ENCODE data around the gene KLF9. TPM values are rescaled to one million over a fixed set of nuclear protein-coding genes. Genes with fewer than 3 reads are reported as not detected.

The KLF9 gene
- total RNA-seq, 1 experiment from 2014 or later, result 7.0 TPM

DNA sequence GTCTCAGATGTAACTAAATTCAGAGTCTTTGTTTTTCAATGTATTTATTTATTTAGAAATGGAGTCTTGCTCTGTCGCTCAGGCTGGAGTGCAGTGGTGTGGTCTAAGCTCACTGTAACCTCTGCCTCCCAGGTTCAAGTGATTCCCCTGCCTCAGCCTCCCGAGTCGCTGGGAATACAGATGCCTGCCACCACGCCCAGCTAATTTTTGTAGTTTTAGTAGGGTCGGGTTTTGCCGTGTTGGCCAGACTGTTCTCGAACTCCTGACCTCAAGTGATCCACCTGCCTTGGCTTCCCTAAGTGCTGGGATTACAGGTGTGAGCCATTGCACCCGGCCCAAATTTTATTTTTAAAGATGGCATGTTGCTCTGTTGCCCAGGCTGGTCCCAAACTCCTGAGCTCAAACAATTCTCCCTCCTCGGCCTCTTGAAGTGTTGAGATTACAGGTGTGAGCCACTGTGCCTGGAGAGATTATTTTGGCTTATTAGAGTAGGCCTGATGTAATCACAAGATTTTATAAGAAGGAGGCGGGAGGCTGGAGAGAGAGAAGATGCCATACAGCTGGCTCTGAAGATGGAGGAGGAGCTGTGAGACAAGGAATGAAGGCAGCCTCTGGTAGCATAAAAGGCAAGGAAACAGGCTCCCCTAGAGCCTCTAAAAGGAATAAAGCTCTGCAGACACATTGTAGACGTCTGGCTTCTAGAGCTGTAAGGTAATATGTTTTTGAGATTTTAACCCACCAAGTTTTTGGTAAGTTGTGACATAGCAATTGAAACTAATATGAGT lies 12.9 kb upstream of the KLF9 start:
- DNase-seq, result no peak
- H2AFZ ChIP-seq, result no peak overlapping the region
- H3K27ac ChIP-seq, result no peak overlapping the region
- H3K4me2 ChIP-seq, result no peak overlapping the region
- ChIA-PET POLR2A (ENCODE audit: unreplicated experiment) (interaction anchor here (0.7 kb wide), 1 partner anchor 128 kb away, joined by 3 read pairs; no protein-coding TSS in a partner anchor), CTCF (no interaction called here)
- H3K36me3 ChIP-seq (ENCODE audit: low read depth), result no peaks in the 10 kb centered on the region
- no peaks in the 10 kb centered on the region for H4K20me1 ChIP-seq (ENCODE audit: insufficient read depth)
- intact Hi-C loops (cut with micrococcal nuclease; ENCODE audit: unreplicated experiment), result loop anchor here (10.0 kb wide), 1 partner anchor 147 kb away; no protein-coding TSS in a partner anchor
- TF ChIP-seq CTCF (conservative IDR thresholded peaks at IDR 0.05), result no peak
- TF ChIP-seq EZH2 (IDR thresholded peaks at IDR 0.05; ENCODE audit: low read depth), result no peak
- no TSS peak for BruUV-seq (replicated peaks)
- no peaks in the 10 kb centered on the region for H3K79me2 ChIP-seq (ENCODE audit: low read depth)
- no peaks in the 10 kb centered on the region for H3K4me1 ChIP-seq (replicated peaks; ENCODE audit: insufficient read depth)
- no peak overlapping the region for H3K4me3 ChIP-seq
- no peaks in the 10 kb centered on the region for H3K9me2 ChIP-seq (ENCODE audit: insufficient read depth)
- H3K27me3 ChIP-seq (ENCODE audit: insufficient read depth, low read depth), result no peaks in the 10 kb centered on the region
- no peaks in the 10 kb centered on the region for H3F3A ChIP-seq (ENCODE audit: insufficient read depth, low read depth)
- H3K9me3 ChIP-seq (ENCODE audit: insufficient read depth, low read depth), result no peaks in the 10 kb centered on the region

DNA sequence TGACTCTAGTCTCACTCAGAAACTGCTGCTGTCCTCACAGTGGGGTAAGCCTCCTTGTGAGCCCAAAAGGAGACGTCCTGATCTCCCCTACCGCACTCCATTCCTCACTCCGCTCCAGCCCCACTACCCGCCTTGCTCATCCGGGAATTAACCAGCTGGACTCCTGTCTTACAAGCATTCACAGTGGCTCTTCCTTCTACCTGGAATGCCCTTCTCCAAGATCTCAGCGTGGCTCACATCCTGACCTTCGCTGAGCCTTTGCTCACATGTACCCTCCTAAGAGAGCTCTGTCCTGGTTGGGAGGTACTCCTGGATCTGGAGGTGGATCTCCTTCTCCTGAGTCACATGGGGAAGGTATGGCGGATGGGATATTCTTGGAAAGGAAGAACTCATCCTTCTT lies 10.7 kb upstream of the KLF9 start:
- Histone ChIP-seq H4K20me1 (ENCODE audit: insufficient read depth) (no peaks in the 10 kb centered on the region), H3K4me3 (no peak overlapping the region), H3K9me3 (ENCODE audit: insufficient read depth, low read depth) (no peaks in the 10 kb centered on the region), H3K4me1 (replicated peaks; ENCODE audit: insufficient read depth) (peaks cover 11% of the 10 kb centered on the region), H3K36me3 (ENCODE audit: low read depth) (no peaks in the 10 kb centered on the region), H3F3A (ENCODE audit: insufficient read depth, low read depth) (peaks cover 12% of the 10 kb centered on the region; the same call in 1 of the 2 replicates), H3K27ac (no peak overlapping the region), H3K4me2 (no peak overlapping the region), H3K79me2 (ENCODE audit: low read depth) (no peaks in the 10 kb centered on the region), H2AFZ (no peak overlapping the region), H3K27me3 (ENCODE audit: insufficient read depth, low read depth) (no peaks in the 10 kb centered on the region), H3K9me2 (ENCODE audit: insufficient read depth) (no peaks in the 10 kb centered on the region)
- no peak for DNase-seq
- TF ChIP-seq EZH2 (IDR thresholded peaks at IDR 0.05; ENCODE audit: low read depth) (no peak), CTCF (conservative IDR thresholded peaks at IDR 0.05) (no peak)
- ChIA-PET POLR2A (ENCODE audit: unreplicated experiment) (no interaction called here), CTCF (no interaction called here)
- intact Hi-C loops (cut with micrococcal nuclease; ENCODE audit: unreplicated experiment), result loop anchor here (10.0 kb wide), 1 partner anchor 150 kb away; no protein-coding TSS in a partner anchor
- BruUV-seq (replicated peaks), result no TSS peak

DNA sequence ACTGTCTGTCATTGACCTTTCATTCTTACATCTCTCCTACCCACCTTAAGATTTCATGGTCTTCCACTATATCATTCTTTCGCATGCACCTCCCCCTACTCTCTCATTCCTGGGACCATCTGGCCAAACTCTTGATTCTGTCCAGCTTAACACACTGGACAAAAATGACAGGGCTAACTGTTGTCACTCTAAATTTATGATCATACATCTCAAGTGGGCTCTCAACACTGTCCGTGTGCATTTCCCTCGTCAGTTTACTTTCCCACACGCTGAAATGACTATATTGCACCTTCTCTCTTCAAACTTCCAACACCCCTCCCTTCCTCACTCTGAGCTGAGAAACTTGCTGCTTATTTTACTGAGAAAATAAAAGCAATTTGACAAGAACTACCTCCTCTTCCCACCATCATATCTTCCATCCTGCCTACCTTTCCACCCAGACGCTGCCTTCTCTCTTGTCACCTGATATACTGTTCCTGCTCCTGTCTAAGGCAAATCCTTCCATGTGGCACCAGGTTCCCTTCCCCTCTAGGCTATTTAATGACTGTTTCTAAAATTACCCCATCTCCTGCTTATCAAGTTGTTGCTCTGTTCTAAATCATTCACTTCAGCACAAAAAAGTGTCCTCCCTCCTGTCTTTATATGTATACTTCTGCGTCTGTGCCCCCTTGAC lies 8.1 kb upstream of the KLF9 start:
- TF ChIP-seq CTCF (conservative IDR thresholded peaks at IDR 0.05) (no peak), EZH2 (IDR thresholded peaks at IDR 0.05; ENCODE audit: low read depth) (no peak)
- POLR2A ChIA-PET (ENCODE audit: unreplicated experiment), result interaction anchor here (0.7 kb wide), 1 partner anchor 152 kb away, joined by 3 read pairs; no protein-coding TSS in a partner anchor
- Histone ChIP-seq H4K20me1 (ENCODE audit: insufficient read depth) (no peaks in the 10 kb centered on the region), H3K27me3 (ENCODE audit: insufficient read depth, low read depth) (no peaks in the 10 kb centered on the region), H3K4me1 (replicated peaks; ENCODE audit: insufficient read depth) (peaks cover 15% of the 10 kb centered on the region), H2AFZ (no peak overlapping the region), H3K9me2 (ENCODE audit: insufficient read depth) (no peaks in the 10 kb centered on the region), H3K27ac (no peak overlapping the region), H3K4me3 (no peak overlapping the region), H3F3A (ENCODE audit: insufficient read depth, low read depth) (peaks cover 27% of the 10 kb centered on the region; the same call in 1 of the 2 replicates), H3K9me3 (ENCODE audit: insufficient read depth, low read depth) (no peaks in the 10 kb centered on the region), H3K36me3 (ENCODE audit: low read depth) (no peaks in the 10 kb centered on the region), H3K4me2 (no peak overlapping the region), H3K79me2 (ENCODE audit: low read depth) (no peaks in the 10 kb centered on the region)
- intact Hi-C loops (cut with micrococcal nuclease; ENCODE audit: unreplicated experiment), result loop anchor here (10.0 kb wide), 1 partner anchor 152 kb away; no protein-coding TSS in a partner anchor
- CTCF ChIA-PET, result no interaction called here
- no TSS peak for BruUV-seq (replicated peaks)
- DNase-seq, result no peak
